ENCODE results near the gene COL23A1. TPM values are rescaled to one million over a fixed set of nuclear protein-coding genes. Genes with fewer than 3 reads are reported as not detected.
"Not testable (repeated sequence)": the region's sequence is repeated elsewhere in the genome, so short reads cannot be mapped to it uniquely, and the experiment has no call there.

The COL23A1 gene
- polyA plus RNA-seq, 4 donors: 5.8 to 13.4 (median 7.7) TPM

GRCh38 chr5:178486878-178487512 lies 103.2 kb downstream of the COL23A1 start:
- DNase-seq (ENCODE audit: low read depth in 4 of 4, low spot score in 3 of 4): not testable (repeated sequence)

- no peak for DNase-seq (ENCODE audit: low read depth in 4 of 4, low spot score in 3 of 4)
Observed at GRCh38 chr5:178486239-178486641, 104.0 kb downstream of the COL23A1 start.

DNA sequence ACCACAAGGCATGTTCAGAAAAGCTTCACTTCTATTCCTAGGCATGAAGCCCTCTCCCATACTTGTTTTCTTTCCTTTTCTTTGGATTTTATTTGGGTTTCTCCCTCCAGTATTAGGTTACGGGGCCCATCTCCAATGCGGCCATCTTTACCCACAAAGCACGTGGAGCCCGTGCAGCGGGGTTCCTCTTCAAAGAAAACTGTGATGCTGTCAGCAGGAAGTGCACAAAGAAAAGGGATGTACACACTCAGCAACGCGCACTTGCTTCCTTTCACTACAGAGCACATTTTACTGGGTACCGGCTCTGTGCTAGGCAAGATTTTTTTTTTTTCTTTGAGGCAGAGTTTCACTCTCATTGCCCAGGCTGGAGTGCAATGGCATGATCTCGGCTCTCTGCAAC lies 106.6 kb downstream of the COL23A1 start:
- DNase-seq (ENCODE audit: low read depth in 4 of 4, low spot score in 3 of 4): no peak

DNA sequence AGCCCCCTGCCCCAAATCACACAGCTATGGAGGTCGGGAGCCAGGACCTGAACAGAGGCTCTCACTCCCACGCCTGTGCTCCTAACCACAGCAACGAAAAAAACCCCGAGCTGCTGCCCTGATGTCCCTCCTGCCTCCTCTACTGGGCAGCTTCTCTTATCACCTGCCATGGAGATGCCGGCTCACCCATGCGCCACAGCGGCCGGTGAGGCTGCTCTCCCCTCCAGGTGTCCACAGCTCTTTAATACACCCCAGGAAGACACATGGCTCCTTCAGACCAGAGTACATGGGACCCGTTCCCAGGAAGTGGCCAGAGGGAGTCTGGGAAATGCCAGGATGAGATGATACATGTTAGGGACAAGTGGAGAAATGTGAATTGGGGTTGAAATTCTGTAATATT lies 110.9 kb downstream of the COL23A1 start:
- DNase-seq (ENCODE audit: low read depth in 4 of 4, low spot score in 3 of 4): no peak

- DNase-seq (ENCODE audit: low read depth in 4 of 4, low spot score in 3 of 4): no peak
Observed at GRCh38 chr5:178478370-178478769, 111.8 kb downstream of the COL23A1 start.

GRCh38 chr5:178477802-178478201 lies 112.4 kb downstream of the COL23A1 start:
- no peak for DNase-seq (ENCODE audit: low read depth in 4 of 4, low spot score in 3 of 4)

DNA sequence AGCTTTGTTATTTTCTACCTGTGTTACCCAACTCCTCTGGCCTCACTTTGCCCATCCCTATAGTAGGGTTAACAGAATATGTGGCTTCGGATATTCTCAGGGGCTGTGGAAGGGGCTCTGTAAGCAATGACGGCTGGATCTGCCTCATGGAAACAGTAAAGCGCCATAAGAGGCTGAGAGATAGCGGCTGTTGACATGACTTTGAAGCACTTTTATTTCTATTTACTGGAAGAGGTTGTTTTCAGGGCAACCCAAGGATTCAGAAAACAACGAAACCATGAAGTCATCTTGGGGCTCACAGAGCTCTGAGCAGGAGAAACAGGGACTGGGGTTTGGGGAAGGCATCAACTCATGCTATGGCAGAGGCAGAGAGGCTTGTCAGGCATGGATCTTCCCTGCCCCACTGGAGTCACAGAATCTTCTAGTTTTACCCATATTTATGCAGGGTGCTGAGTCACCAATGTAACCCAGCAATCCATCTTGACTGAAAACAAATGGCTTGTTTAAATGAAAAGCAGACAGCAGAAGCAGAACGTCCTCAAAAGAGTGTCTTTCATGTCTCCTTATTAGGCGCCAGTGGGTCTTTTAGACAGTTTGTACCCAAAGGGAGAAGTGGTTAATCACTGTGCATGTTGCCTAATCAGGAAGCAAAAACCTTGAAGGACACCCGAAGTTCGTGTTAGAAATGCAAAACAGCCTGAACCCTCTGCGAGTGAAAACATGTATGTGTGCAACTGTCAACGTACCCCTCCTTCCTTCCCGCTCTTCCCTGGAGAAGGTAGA lies 113.0 kb downstream of the COL23A1 start:
- DNase-seq (ENCODE audit: low read depth in 4 of 4, low spot score in 3 of 4): no peak

- no peak for DNase-seq (ENCODE audit: low read depth in 4 of 4, low spot score in 3 of 4)
Observed at GRCh38 chr5:178476531-178476930, 113.7 kb downstream of the COL23A1 start.

DNA sequence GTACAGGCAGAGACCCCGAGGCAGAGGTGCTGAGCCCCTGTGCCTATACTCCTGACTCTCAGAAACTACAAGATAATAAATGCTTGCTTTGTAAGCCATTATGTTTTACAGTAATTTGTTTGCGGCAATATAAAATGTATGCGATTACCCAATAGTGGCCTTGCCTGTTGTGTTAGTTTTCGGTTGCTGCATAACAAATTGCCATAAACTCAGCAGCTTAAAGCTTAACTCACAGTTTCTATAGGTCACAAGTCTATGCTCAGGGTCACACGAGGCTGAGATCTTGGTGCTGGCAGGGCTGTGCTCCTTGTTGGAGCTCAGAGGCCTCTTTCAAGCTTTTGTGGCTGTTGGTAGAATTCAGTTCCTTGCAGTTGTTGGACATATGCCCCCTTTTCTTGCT lies 114.8 kb downstream of the COL23A1 start:
- DNase-seq (ENCODE audit: low read depth in 4 of 4, low spot score in 3 of 4): no peak

GRCh38 chr5:178474562-178475184 lies 115.5 kb downstream of the COL23A1 start:
- no peak for DNase-seq (ENCODE audit: low read depth in 4 of 4, low spot score in 3 of 4)

DNA sequence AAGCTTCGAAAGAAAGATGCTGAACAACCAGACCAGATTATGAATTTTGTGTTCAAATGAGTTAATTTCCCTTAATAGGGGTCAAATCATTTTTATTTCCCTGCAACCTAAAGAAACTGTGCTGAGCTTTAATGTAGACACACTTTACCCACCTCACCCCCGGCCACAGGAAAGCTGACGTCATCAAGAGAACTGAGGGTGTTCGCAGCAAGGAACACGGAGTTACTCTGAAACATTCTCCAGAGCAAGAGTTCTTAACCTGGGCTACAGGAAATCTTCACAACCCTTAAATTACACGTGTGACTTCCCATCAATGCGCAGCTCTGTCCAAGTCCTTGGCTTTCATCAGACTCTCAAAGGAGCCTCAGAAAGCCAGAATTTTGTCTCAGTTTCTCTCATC lies 116.3 kb downstream of the COL23A1 start:
- DNase-seq (ENCODE audit: low read depth in 4 of 4, low spot score in 3 of 4): no peak

DNA sequence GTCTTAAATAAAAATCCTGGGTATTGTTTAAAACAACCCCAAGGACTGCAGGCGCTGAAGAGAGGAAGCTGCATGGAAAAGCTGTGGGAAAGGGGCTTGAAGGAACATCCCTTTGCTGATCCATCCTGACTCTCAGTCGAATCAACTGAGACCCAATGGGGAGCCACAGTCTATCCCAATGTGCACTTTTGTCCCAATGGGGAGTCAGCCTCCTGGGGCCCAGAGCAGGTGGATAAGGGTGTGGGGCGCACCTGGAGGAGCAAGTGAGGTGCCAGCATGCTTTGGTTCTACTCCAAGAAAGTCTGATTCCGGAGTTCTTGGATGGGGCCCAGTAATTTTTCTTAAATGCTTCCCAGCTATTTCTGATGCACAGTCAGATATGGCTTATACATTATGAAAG lies 118.1 kb downstream of the COL23A1 start:
- no peak for DNase-seq (ENCODE audit: low read depth in 4 of 4, low spot score in 3 of 4)

DNA sequence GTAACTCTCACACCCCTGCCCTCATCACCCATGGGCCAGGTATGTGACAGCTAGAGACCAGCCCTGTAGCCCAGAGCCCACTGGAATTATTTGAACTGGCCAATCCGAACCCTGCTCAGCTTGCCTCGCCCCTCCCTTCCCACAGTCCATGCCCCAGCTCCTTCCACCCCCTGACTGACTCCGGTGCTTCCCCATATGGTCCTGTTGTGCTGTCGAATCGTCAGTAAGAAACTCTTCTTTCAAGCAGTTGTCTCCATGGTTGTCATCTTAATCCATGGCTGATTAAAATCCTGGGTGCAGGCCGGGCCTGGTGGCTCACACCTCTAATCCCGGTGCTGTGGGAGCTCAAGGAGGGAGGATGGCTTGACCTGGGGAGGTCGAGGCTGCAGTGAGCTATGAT lies 118.5 kb downstream of the COL23A1 start:
- DNase-seq (ENCODE audit: low read depth in 4 of 4, low spot score in 3 of 4): no peak

- no peak for DNase-seq (ENCODE audit: low read depth in 4 of 4, low spot score in 3 of 4)
Observed at GRCh38 chr5:178470760-178471025, 119.5 kb downstream of the COL23A1 start.

DNA sequence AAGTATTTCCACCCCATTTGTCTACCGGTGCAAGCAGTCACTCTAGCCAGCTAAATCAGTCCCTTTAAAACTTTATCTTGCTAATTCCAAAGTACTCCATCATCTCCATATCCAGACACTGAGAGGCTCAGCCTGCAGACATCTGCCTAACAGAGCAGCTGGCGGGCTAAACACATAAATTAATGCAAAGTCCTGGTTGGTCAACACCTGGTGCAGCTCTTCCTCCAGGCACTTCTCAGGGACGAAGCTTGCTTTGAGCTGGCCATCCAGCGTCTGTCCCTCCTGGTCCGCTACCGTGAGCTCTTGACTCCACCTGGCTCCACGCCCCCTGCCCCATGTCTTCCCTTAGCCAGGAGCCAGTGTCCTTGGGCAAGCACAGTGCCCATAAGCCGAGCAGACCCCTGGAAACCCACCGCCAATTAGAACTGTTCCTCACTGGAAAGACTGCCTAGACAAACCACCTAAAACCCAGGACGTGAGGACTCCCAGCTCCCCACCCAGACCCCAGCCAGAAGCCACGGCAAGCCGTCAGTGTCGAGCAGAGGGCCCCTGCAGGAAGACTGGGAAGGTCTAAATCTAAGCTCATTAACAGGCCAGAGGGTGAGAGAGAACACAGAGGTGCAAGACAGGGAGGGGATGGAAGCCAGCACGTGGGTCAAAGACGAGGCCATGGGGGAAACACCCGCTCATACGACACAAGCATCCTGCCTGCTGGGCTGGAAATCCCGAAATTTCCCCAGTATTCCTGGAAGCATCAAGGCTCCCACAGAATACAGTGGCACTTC lies 120.0 kb downstream of the COL23A1 start:
- DNase-seq (ENCODE audit: low read depth in 4 of 4, low spot score in 3 of 4): no peak

DNA sequence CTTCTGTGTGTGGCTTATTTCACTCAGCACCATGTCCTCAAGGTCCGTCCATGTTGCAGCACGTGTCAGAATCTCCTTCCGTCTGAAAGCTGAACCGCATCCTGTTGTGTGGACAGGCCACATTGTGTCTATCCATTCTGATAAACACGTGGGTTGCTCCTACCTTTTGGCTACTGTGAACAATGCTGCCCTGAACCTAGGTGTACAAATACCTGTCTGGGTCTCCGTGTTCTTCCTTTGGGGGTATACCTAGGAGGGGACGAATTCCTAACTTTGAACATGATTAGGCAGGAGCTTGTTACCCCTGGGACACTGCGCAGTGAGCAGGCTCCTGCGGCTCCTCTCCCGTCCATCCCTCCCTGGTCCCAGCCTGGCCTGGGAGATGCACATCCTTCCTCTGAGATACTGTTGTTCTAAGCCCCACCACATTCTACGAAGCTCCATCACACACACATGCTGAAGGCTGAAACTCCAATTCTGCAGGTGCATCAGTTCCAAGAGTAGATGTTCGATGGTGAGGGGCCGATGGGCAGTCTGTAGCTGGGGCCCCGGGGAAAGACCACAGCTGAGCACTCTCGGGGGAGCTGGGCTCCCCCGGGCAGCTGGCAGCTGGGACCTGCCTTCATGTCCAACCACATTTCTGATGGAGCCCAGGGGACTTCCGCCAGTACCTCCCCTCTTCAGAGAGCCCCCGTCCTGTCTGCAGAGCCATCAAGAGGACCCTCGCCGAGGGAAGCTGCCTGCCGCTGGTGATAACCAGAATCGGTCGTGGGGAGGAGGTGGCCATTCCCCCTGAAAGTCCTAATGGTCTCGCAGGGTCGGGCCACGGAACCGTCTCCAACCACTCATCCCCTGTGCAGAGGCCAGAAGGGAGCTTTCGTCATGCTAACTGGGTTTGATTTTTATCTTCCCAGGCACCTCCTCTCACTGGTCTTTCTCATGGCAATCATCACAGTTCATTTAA lies 120.9 kb downstream of the COL23A1 start:
- DNase-seq (ENCODE audit: low read depth in 4 of 4, low spot score in 3 of 4): no peak

- DNase-seq (ENCODE audit: low read depth in 4 of 4, low spot score in 3 of 4): no peak
Observed at GRCh38 chr5:178468196-178468685, 122.0 kb downstream of the COL23A1 start.

DNA sequence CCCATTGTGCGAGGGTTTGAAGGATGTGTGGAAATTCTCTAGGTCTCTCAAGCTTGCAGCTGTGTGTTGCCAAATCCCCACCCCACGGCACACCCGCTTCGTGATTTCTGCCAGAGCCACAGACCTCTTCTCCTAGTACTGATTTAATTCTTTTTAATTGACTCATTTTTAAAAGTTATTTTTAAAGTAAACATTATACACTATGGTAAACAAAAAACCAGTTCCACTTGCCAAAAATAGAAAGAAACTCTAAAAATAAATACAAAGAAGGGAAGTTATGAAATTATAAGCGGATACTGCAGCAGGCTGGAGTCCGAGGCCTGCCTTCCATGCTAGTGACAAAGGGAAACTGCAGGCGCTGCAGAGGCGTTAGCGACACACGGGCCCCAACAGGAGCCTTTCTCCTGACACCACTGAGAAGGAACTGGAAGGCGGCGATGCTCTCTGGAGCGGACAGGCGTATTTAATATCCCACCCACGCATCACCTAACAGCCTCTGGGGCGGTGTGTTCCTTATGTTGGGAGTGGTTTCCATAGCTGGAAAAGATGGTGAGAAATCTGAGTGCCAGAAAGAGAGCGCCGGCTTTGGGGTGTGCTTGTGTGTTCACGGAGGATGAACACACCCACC lies 122.5 kb downstream of the COL23A1 start:
- DNase-seq (ENCODE audit: low read depth in 4 of 4, low spot score in 3 of 4): no peak

GRCh38 chr5:178467205-178467567 lies 123.0 kb downstream of the COL23A1 start:
- DNase-seq (ENCODE audit: low read depth in 4 of 4, low spot score in 3 of 4): no peak

DNA sequence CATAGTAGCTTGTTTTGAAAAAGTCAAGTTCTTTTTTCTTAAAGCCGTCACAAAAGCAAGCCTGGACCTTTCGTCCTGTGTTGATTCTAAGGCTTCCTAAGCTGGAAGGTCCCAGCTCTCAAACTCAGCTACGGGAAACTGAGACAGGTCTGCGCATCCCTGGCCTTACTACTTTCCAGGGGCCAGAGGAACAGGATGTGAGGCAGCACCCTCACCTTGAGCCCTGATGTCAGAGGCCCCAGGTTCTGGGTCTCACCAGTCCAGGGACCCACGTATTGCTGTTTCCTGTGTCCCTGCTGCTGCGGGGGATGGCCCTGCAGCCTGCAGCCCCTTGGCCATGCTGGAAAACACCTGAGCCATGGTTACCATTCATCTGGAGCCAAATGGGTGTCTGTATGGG lies 123.9 kb downstream of the COL23A1 start:
- DNase-seq (ENCODE audit: low read depth in 4 of 4, low spot score in 3 of 4): no peak
